C4-2B (cell line): ENCODE measurements around the gene TWF2.

ENCODE experiments used
- H3K27ac ChIP-seq: fragments of 450-650 bp; 2 replicates; pipeline ENCODE4 v1.5.1; 2017
- ZFX ChIP-seq: fragments of 450-650 bp; IDR thresholded peaks from 2 replicates; pipeline ENCODE4 v1.6.1; 2017
- TF ChIP-seq, protein P1 (sequence below): fragments of 450-650 bp; conservative IDR thresholded peaks from 2 replicates; pipeline ENCODE4 v1.5.1; 2017; ENCODE audit warnings: mild to moderate bottlenecking

TWF2 gene

DNA sequence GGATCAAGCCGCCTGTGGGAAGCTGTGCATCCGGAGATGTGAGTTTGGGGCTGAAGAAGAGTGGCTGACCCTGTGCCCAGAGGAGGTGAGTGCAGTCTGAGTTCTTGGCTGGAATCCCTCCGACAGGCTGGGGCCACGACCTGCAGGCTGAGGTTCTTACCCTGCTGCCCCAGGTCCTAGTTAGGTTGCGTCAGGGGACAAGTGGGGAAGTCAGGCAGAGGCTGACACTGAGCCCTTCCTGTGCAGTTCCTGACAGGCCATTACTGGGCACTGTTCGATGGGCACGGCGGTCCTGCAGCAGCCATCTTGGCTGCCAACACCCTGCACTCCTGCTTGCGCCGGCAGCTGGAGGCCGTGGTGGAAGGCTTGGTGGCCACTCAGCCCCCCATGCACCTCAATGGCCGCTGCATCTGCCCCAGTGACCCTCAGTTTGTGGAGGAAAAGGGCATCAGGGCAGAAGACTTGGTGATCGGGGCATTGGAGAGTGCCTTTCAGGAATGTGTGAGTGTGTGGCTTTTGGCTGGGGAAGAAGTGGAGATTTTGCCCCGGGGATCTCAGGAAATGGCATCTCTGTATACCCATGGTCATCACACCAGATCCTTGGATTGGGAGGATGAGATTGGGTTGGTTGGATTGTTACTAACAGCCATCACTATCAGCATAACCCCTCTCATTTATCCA lies 7.9 kb upstream of the TWF2 start:
- no peak for TF ChIP-seq ZFX
- TF ChIP-seq, protein P1, sequence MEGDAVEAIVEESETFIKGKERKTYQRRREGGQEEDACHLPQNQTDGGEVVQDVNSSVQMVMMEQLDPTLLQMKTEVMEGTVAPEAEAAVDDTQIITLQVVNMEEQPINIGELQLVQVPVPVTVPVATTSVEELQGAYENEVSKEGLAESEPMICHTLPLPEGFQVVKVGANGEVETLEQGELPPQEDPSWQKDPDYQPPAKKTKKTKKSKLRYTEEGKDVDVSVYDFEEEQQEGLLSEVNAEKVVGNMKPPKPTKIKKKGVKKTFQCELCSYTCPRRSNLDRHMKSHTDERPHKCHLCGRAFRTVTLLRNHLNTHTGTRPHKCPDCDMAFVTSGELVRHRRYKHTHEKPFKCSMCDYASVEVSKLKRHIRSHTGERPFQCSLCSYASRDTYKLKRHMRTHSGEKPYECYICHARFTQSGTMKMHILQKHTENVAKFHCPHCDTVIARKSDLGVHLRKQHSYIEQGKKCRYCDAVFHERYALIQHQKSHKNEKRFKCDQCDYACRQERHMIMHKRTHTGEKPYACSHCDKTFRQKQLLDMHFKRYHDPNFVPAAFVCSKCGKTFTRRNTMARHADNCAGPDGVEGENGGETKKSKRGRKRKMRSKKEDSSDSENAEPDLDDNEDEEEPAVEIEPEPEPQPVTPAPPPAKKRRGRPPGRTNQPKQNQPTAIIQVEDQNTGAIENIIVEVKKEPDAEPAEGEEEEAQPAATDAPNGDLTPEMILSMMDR = no peak
- H3K27ac ChIP-seq = no peak overlapping the region

DNA sequence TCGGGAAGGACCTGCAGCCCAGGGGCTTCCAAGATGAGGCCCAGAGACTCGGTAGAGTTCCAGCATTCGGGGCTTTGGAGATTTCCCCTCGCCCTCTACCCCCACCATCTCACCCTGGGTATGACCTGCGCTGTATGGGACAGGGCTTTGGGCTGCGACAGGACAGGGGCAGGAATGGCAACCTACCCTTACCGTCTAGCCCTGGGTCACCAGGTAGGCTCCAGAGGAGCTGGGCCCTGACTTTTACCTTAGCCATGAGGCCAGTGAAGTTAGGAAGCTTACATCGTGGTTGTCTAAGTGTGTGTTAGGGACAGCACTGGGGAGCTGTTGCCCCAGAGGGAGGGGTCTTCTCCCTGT lies 7.3 kb upstream of the TWF2 start:
- TF ChIP-seq, protein P1 = no peak
- H3K27ac ChIP-seq = peak overlapping the region; percentile 51

DNA sequence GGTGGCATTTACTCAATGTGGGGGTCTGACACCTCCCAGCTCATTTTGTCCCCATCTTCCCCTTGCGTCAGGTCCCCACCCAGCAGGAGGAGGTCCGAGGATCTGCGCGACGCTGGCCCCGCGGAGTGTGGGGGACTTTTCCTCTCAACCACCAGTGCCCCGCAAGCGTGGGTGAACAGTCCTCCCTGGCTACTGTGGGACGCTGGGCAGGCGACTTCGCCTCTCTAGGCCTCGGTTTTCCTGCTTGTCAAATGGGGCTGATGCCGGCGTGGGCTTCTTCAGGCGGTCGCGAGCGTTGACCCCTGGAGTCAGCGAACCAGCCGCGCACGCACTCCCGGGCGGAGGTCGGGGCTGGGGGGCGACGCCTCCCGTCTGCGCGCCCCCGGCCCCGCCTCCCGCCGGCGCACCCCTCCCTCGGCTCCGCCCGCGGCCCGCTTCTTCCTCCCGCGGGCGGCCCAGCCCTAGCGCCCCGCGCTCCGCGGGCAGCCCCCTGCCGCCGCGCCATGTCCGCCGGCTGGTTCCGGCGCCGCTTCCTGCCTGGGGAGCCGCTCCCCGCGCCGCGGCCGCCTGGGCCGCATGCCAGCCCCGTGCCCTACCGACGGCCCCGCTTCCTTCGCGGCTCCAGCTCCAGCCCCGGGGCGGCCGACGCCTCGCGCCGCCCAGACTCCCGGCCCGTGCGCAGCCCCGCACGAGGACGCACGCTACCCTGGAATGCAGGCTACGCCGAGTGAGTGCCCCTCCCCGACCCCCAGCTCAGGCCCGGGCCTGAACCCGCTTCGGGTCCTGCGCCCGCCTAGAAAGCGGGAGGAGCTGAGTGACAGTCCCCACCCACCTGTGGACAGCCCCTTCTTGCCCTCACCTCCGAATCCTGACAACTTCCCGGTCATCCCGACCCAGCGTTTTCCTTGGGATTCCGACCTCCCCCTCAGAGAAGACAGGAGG lies 6.6 kb upstream of the TWF2 start, which contains the start of gene PPM1M:
TSS of gene PPM1M (plus strand) at position 438 of the 942 bp plus-strand sequence. CDS start at position 504, 66 bp downstream.
- peak within 1 kb of the TSS; percentile 51 for H3K27ac ChIP-seq
- peak; percentile 66; the same call in 1 of the 2 replicates for TF ChIP-seq ZFX
- TF ChIP-seq, protein P1 = no peak

DNA sequence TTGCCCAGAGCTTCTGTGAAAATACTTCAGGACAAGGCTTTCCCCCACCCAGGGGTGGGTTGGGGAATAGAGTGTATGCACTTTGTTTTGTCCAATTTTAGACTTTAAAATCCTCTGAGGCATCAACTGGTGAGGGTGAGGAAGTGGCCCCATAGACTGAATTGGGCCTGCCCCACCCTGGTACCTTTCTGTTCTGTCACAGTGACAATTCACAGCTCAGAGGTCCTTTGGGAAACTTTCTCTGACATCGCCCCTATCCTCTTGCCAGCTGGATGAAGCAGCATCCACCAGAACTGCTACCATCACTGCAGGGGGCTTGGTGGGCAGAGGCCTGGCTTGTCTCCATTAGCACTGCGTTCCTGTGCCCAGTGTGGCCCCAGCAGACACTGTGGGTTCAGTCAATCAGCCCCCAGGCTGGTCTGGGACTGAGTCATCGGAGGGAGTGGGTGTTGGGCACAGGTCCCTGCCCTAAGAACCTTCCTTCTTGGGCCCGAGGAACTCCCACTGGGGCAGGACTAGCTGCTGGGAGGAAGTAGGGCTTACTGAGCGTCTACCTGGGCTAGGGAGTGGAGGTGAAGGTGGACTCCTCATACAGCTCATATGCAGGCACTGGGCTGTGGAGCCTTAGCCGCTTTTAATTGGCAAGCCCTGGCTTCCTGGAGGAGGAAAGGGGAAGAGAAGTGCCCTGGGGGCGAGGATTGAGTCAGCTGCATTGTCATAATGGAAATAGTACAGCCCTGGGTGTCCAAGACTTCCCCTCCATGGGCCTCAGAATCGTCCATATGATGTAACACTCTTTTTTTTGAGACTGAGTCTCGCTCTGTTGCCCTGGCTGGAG lies 5.1 kb upstream of the TWF2 start:
- TF ChIP-seq ZFX = no peak
- TF ChIP-seq, protein P1 = no peak
- no peak overlapping the region for H3K27ac ChIP-seq

DNA sequence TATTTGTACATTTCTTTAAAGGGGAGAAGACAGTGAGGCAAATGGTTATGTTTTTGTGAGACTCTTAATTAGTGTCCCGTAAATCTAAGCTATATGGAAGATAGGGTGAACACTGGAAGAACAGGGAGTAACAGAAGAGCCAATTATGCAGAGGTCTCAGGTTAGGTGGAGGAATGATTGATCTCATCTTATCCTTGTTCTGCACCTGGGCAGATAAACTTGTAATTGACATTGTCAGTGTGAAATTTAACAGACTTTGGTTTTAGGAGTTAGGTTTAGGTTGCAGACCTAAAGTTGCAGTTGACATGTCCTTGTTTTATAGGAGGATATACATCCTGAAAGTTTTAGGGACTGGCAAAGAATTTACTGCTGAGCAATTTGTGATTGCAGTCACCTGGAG lies 3.1 kb upstream of the TWF2 start:
- TF ChIP-seq, protein P1 = no peak
- no peak for TF ChIP-seq ZFX
- H3K27ac ChIP-seq = no peak overlapping the region

DNA sequence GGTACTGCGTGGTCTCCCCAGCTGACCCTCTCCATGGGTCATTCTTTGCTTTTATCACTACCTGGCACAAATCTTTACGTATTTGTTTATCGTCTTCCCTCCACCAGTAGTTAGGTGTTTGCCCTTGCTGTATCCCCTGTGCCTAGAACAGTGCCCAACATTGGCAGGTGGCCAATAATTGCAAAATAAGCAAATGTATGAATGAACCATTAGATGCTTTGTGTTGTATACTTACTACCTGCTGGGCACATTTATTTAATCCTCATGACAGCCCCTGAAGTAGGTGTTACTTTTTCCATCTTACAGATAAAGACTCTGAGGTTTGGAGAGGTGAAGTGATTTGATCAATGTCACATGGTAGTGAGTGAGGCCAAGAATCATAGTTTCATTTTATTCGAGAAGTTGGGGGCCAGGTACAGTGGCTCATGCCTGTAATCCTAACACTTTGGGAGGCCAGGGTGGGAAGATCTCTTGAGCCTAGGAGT lies 2.0 kb upstream of the TWF2 start:
- no peak overlapping the region; the same call in 1 of the 2 replicates for H3K27ac ChIP-seq
- TF ChIP-seq, protein P1 = no peak
- no peak for TF ChIP-seq ZFX
